Endothelial cell of umbilical vein (primary cell): Measurements from ENCODE around the gene UBE2C. TPM values are rescaled to one million over a fixed set of nuclear protein-coding genes. Genes with fewer than 3 reads are reported as not detected.
A peak's percentile ranks its signal among the peaks of the same experiment; 100 is the strongest.

Source experiments
- BruUV-seq: library from RNA; stranded (reverse); fragments of 400-500 nt; replicated peaks from 2 replicates; lab custom pipeline; 2021; lab: Mats Ljungman, UMichigan
- CTCF ChIA-PET: fragments of 300-600, 350-600 bp; sonication (Branson Sonifier 250); formaldehyde crosslinking; loops from one replicate; lab custom pipeline; 2021; ENCODE audit warnings: antibody characterized with exemption, inconsistent platforms; lab: Charles Lee
- POLR2A ChIA-PET: fragments of 300-600, 350-600 bp; sonication (Branson Sonifier 250); formaldehyde crosslinking; loops from one replicate; lab custom pipeline; 2021; ENCODE audit warnings: antibody characterized with exemption, inconsistent platforms; lab: Charles Lee
- DNase-seq: peaks from one replicate; pipeline ENCODE4 v3.0.0-alpha.2; 2011; ENCODE audit warnings: low read depth, low spot score
- FAIRE-seq: peaks from 2 replicates; lab custom pipeline; 2011; peaks lifted over from hg19 to GRCh38; lab: Jason Lieb, UNC
- H2AFZ ChIP-seq: 2 replicates; pipeline ENCODE4 v1.6.0; 2012; ENCODE audit warnings: low read depth, low read length, control low read depth, inconsistent platforms
- H3K27ac ChIP-seq: 2 replicates; pipeline ENCODE4 v1.5.1; 2011; ENCODE audit warnings: low read depth, mild to moderate bottlenecking, control low read depth, low read length, moderate library complexity; ENCODE audit not compliant: insufficient read depth
- H3K27me3 ChIP-seq, 2 experiments: 2 replicates each; pipeline versions ENCODE4 v1.6.0 to v1.6.1; 2011; ENCODE audit warnings: low read length in 2 of 2, mixed read lengths in 1 of 2; ENCODE audit not compliant: control insufficient read depth in 2 of 2, insufficient read depth in 2 of 2
- H3K36me3 ChIP-seq, 2 experiments: 2 replicates in 1 of 2; 3 replicates in 1 of 2; pipeline ENCODE4 v1.5.1; 2011; ENCODE audit warnings: low read length in 2 of 2, mild to moderate bottlenecking in 1 of 2, moderate library complexity in 1 of 2; ENCODE audit not compliant: control insufficient read depth in 2 of 2, insufficient read depth in 2 of 2; ENCODE audit errors: extremely low read depth in 1 of 2
- H3K4me1 ChIP-seq: 3 replicates; pipeline ENCODE4 v1.5.1; 2011; ENCODE audit warnings: mild to moderate bottlenecking, low read length; ENCODE audit not compliant: control insufficient read depth, insufficient read depth; ENCODE audit errors: extremely low read depth
- H3K4me2 ChIP-seq: 2 replicates; pipeline ENCODE4 v1.6.1; 2011; ENCODE audit warnings: low read length, control low read depth, mixed read lengths; ENCODE audit not compliant: insufficient read depth
- H3K4me3 ChIP-seq, 3 experiments: fragments of 200-600 bp in 1 of 3; sonication (generic), shearing (Covaris generic) in 1 of 3; replicated peaks in 1 of 3; 2 replicates each; pipeline ENCODE4 v1.5.1; 2011 to 2016; ENCODE audit warnings: control low read depth in 3 of 3, low read length in 3 of 3, mild to moderate bottlenecking in 2 of 3, inconsistent platforms in 1 of 3, low read depth in 1 of 3, moderate library complexity in 1 of 3; ENCODE audit not compliant: insufficient read depth in 1 of 3
- H3K79me2 ChIP-seq: 2 replicates; pipeline ENCODE4 v1.6.0; 2012; ENCODE audit warnings: low read length, inconsistent platforms; ENCODE audit not compliant: control insufficient read depth, insufficient read depth
- H3K9ac ChIP-seq: replicated peaks from 2 replicates; pipeline ENCODE3; 2011; ENCODE audit warnings: low read length, control low read depth; ENCODE audit not compliant: insufficient read depth; ENCODE audit errors: extremely low read depth
- H3K9me1 ChIP-seq: replicated peaks from 3 replicates; pipeline ENCODE4 v1.6.0; 2011; ENCODE audit warnings: mild to moderate bottlenecking, low read length; ENCODE audit not compliant: control insufficient read depth, insufficient read depth; ENCODE audit errors: extremely low read depth
- H3K9me3 ChIP-seq: replicated peaks from 2 replicates; pipeline ENCODE4 v1.5.1; 2012; ENCODE audit warnings: low read length, inconsistent platforms; ENCODE audit not compliant: control insufficient read depth, insufficient read depth
- H4K20me1 ChIP-seq: replicated peaks from 2 replicates; pipeline ENCODE3; 2011; ENCODE audit warnings: mild to moderate bottlenecking, low read length; ENCODE audit not compliant: control insufficient read depth, insufficient read depth; ENCODE audit errors: extremely low read depth
- CTCF ChIP-seq, 2 donors: IDR thresholded peaks; 1 replicate in 1 of 2; 2 replicates in 1 of 2; pipeline ENCODE4 v1.5.1; 2011; ENCODE audit warnings: low read length in 2 of 2, mild to moderate bottlenecking in 2 of 2, moderate library complexity in 2 of 2, control low read depth in 1 of 2, inconsistent platforms in 1 of 2, low read depth in 1 of 2; ENCODE audit not compliant: insufficient read depth in 1 of 2; ENCODE audit errors: extremely low read depth in 1 of 2
- EZH2 ChIP-seq: IDR thresholded peaks from 2 replicates; pipeline ENCODE4 v1.6.1; 2012; ENCODE audit warnings: borderline replicate concordance, low read depth, mild to moderate bottlenecking, moderate library complexity, low read length, inconsistent platforms; ENCODE audit not compliant: severe bottlenecking
- FOS ChIP-seq: IDR thresholded peaks from 2 replicates; pipeline ENCODE4 v1.6.1; 2011; ENCODE audit warnings: mild to moderate bottlenecking, low read length, moderate library complexity, borderline replicate concordance; ENCODE audit not compliant: insufficient read depth
- GATA2 ChIP-seq: IDR thresholded peaks from 2 replicates; pipeline ENCODE4 v1.7.0; 2011; ENCODE audit warnings: low read depth, mild to moderate bottlenecking, moderate library complexity, mixed read lengths, low read length; ENCODE audit not compliant: insufficient read length, insufficient read depth
- JUN ChIP-seq: IDR thresholded peaks from 2 replicates; pipeline ENCODE4 v1.6.1; 2011; ENCODE audit warnings: borderline replicate concordance, low read depth; ENCODE audit not compliant: insufficient read length, insufficient read depth
- MAX ChIP-seq: IDR thresholded peaks from 2 replicates; pipeline ENCODE4 v1.6.1; 2011; ENCODE audit not compliant: insufficient read depth, insufficient read length
- MYC ChIP-seq: IDR thresholded peaks from one replicate; pipeline ENCODE4 v1.6.1; 2011; ENCODE audit warnings: mild to moderate bottlenecking, low read depth, low read length
- POLR2A ChIP-seq: IDR thresholded peaks from 2 replicates; pipeline ENCODE4 v1.6.1; 2012; ENCODE audit warnings: low read depth, mild to moderate bottlenecking, control low read depth, low read length
- POLR2AphosphoS5 ChIP-seq: IDR thresholded peaks from 2 replicates; pipeline ENCODE4 v1.6.1; 2012; ENCODE audit warnings: low read depth, mild to moderate bottlenecking, control low read depth, low read length, moderate library complexity; ENCODE audit not compliant: insufficient read depth
- dilution Hi-C: fragments of 300-500 bp; cut with MboI; formaldehyde crosslinking; loops from one replicate; pipeline ENCODE4 v1.15.0; 2019; ENCODE audit warnings: low sequenced_read_pairs; ENCODE audit not compliant: extremely low pct_ligation_motif_present
- intact Hi-C: fragments of 100-400 bp; cut with micrococcal nuclease; formaldehyde crosslinking; loops from one replicate; pipeline ENCODE4 v1.10.0; 2022
- polyA plus RNA-seq, 4 experiments: library from polyadenylated mRNA; depleted of rRNA in 3 of 4; stranded (reverse) in 3 of 4; unstranded in 1 of 4; fragments of >200 nt; gene quantifications; 2 replicates each; pipeline versions ENCODE4 v1.2.1 to v1.2.3, GENCODE V29; 2011 to 2012; ENCODE audit warnings: missing spikeins in 1 of 4
- total RNA-seq: library from RNA; stranded (reverse); gene quantifications from 2 replicates; pipeline ENCODE4 v1.2.3, GENCODE V29; 2021

The UBE2C gene
- total and polyA plus RNA-seq, 2 donors (not counting 3 experiments of a cell fraction or from before 2014, with no cell fraction given), result 129 to 130 TPM

GRCh38 chr20:45835329-45835765 is 22.9 kb downstream of the UBE2C start:
- Histone ChIP-seq H3K79me2 (no peaks in the 10 kb centered on the region), H3K4me3 (no peak overlapping the region), H3K9me3 (no peaks in the 10 kb centered on the region), H2AFZ (no peak overlapping the region), H3K9ac (no peak overlapping the region), H3K4me1 (peaks cover 20% of the 10 kb centered on the region), H3K4me2 (no peak overlapping the region), H3K27ac (no peak overlapping the region), H3K27me3 (no peaks in the 10 kb centered on the region), H3K36me3 (peaks cover 0 to 2% of the 10 kb centered on the region in 2 experiments), H3K9me1 (no peaks in the 10 kb centered on the region), H4K20me1 (no peaks in the 10 kb centered on the region)
- CTCF ChIA-PET, result no interaction called here
- dilution Hi-C loops (no loop called here), intact Hi-C loops (loop anchor here (2.0 kb wide), 1 partner anchor 55 kb away; the partner anchor contains the start of genes CTSA and NEURL2)
- FAIRE-seq, result peak; percentile 74
- no peak for TF ChIP-seq MAX
- no peak for TF ChIP-seq POLR2AphosphoS5
- POLR2A ChIA-PET, result no interaction called here
- no TSS peak for BruUV-seq
- DNase-seq, result no peak

- Histone ChIP-seq H3K4me1 (peaks cover 20% of the 10 kb centered on the region), H3K79me2 (no peaks in the 10 kb centered on the region), H2AFZ (no peak overlapping the region), H3K4me3 (no peak overlapping the region), H3K36me3 (peaks cover 0 to 6% of the 10 kb centered on the region in 2 experiments), H3K9ac (no peak overlapping the region), H4K20me1 (no peaks in the 10 kb centered on the region), H3K27ac (no peak overlapping the region), H3K9me1 (no peaks in the 10 kb centered on the region), H3K9me3 (no peaks in the 10 kb centered on the region), H3K4me2 (no peak overlapping the region), H3K27me3 (no peaks in the 10 kb centered on the region)
- FAIRE-seq, result no peak
- ChIA-PET CTCF (no interaction called here), POLR2A (no interaction called here)
- dilution Hi-C loops (no loop called here), intact Hi-C loops (loop anchor here (2.0 kb wide), 1 partner anchor 55 kb away; the partner anchor contains the start of genes CTSA and NEURL2)
- BruUV-seq, result no TSS peak
- DNase-seq, result no peak
- TF ChIP-seq POLR2AphosphoS5, result no peak
- no peak for TF ChIP-seq CTCF (IDR thresholded peaks at IDR 0.05; ENCODE audit: extremely low read depth in 1 of 2, insufficient read depth in 1 of 2, low read depth in 1 of 2, low read length in 2 of 2)
- TF ChIP-seq MYC, result no peak
- no peak for TF ChIP-seq EZH2
- TF ChIP-seq POLR2A, result no peak
- no peak for TF ChIP-seq MAX
- no peak for TF ChIP-seq FOS
- no peak for TF ChIP-seq JUN
- TF ChIP-seq GATA2, result no peak
Measured at GRCh38 chr20:45835825-45836224, 23.4 kb downstream of the UBE2C start.
